Measurements from ENCODE around the gene TAF11L8.
"Not testable (repeated sequence)": the region's sequence is repeated elsewhere in the genome, so short reads cannot be mapped to it uniquely, and the experiment has no call there.

DNA sequence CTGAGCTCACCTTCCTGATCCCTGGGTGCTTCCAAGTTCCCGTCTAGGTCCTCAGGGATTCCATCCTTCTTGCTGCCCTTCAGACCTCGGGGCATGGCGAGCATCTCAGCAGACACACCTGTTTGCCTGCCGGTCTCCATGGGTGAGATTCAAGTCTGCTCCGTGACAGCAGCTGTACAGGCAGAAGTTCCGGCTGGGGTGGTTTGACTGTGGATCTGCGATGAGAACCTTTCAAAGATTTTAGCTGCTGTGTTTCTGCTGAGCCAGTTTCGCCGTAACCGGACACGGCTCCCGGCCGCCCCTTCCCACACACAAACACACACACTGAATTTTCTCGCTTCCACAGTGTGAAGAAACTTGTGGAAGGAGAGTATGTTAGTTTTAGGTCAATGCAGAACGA, 3.5 kb upstream of the TAF11L8 start, which contains the start of gene TAF11L9:
- TF ChIP-seq CTCF (conservative IDR thresholded peaks at IDR 0.05 in 1 of 2, IDR thresholded peaks at IDR 0.05 in 1 of 2; ENCODE audit: extremely low read depth in 1 of 2, insufficient read depth in 1 of 2, low read depth in 1 of 2, low read length in 2 of 2); EZH2 (IDR thresholded peaks at IDR 0.05; ENCODE audit: borderline replicate concordance, low read length): not testable (repeated sequence)

Measured in mammary epithelial cell (primary cell).